ENCODE measurements around the gene CADM1.

DNA sequence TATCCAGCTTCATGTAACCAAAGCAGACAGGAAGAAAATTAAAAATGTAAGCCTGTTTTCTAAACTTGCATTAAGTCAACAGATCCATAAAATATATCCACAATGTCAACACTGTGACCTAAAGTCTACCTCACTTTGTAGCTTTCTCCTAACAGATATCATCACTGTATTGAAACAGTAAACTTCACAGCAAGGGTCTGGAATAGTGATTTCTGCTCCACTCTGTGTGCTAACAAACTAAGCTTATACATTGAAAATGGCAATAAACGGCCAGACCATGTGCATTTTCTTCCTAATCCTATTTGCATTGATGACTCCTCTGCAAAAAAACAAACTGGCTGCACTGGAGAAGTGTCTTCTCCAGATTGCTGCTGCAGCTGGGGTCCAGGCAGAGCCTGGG is 26.8 kb downstream of the CADM1 start:
- TF ChIP-seq EZH2phosphoT487 (IDR thresholded peaks at IDR 0.05; ENCODE audit: low read depth, severe bottlenecking, unreplicated experiment) (no peak), CTCF (IDR thresholded peaks at IDR 0.05; ENCODE audit: poor library complexity) (no peak)
